PFSK-1 (cell line): ENCODE data around the gene DMKN.

Experiments
- POLR2AphosphoS5 ChIP-seq: IDR thresholded peaks from 2 replicates; pipeline ENCODE4 v1.6.1; 2012; ENCODE audit warnings: low read depth, mild to moderate bottlenecking, control low read depth, low read length, moderate library complexity
- REST ChIP-seq, 2 experiments: IDR thresholded peaks; 2 replicates each; pipeline versions ENCODE4 v1.6.1 to v1.8.0; 2011 to 2012; ENCODE audit warnings: low read depth in 2 of 2, low read length in 2 of 2, control low read depth in 1 of 2, inconsistent platforms in 1 of 2, mild to moderate bottlenecking in 1 of 2, moderate library complexity in 1 of 2; ENCODE audit not compliant: insufficient read depth in 1 of 2
- TAF1 ChIP-seq: IDR thresholded peaks from 2 replicates; pipeline ENCODE4 v1.6.1; 2012; ENCODE audit warnings: low read length, control low read depth, borderline replicate concordance; ENCODE audit not compliant: insufficient read depth

- no peak for TF ChIP-seq TAF1
- peak; percentile 43; the same call in 1 of the 2 replicates for TF ChIP-seq POLR2AphosphoS5
- TF ChIP-seq REST (IDR thresholded peaks at IDR 0.05; ENCODE audit: insufficient read depth in 1 of 2, low read depth in 2 of 2, low read length in 2 of 2), result no peak
Measured at GRCh38 chr19:35543280-35544109, 30.0 kb upstream of the DMKN start.
